Transverse colon (tissue), 4 donors: ENCODE measurements around the gene POLR3GL.

Experiments used
- POLR2A ChIP-seq: fragments of 450-650 bp; IDR thresholded peaks from one replicate; pipeline ENCODE4 v1.6.1; 2016; ENCODE audit warnings: antibody characterized with exemption, mild to moderate bottlenecking, moderate library complexity
- POLR2AphosphoS5 ChIP-seq, 3 donors: sonication (generic); formaldehyde crosslinking; IDR thresholded peaks; one replicate each; pipeline ENCODE4 v1.6.1; 2016; ENCODE audit warnings: antibody characterized with exemption in 3 of 3
- TF ChIP-seq, protein P1 (sequence below), 5 experiments: fragments of 200-600 bp in 3 of 5; fragments of 450-650 bp in 2 of 5; sonication (generic) in 3 of 5; IDR thresholded peaks; 1 replicate in 2 of 5; 2 replicates in 3 of 5; pipeline ENCODE4 v1.5.1; 2016 to 2017; ENCODE audit warnings: antibody characterized with exemption in 5 of 5, inconsistent platforms in 3 of 5, mild to moderate bottlenecking in 2 of 5, moderate library complexity in 1 of 5

DNA sequence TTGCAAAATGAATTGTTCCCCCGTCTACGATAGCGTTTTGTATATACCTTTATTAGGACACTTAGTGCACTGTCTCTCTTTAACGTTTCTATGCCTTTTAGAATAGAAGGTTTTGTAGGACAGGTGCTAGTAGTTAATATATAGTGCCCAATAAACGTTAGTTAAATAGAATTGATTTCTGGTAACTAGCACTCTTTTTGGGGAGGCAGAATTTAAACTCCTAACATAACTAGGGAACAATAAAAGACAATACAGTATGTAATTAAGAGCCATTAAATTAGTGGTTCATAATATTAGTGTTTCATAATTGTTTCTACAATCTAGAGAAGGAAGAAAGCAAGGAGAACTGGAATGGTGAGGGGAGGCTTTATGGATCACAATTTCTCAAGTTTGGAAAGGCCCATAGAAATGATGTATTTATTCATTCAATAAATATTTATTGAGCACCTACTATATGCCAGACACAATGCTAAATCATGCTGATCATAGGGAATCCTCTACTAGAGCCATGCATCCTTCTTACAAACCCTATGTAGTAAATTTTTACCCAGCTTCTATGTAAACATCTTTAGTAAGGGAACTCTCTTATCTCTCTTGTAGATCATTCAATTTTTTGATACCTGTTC, 742 bp downstream of the POLR3GL start:
- TF ChIP-seq, protein P1, sequence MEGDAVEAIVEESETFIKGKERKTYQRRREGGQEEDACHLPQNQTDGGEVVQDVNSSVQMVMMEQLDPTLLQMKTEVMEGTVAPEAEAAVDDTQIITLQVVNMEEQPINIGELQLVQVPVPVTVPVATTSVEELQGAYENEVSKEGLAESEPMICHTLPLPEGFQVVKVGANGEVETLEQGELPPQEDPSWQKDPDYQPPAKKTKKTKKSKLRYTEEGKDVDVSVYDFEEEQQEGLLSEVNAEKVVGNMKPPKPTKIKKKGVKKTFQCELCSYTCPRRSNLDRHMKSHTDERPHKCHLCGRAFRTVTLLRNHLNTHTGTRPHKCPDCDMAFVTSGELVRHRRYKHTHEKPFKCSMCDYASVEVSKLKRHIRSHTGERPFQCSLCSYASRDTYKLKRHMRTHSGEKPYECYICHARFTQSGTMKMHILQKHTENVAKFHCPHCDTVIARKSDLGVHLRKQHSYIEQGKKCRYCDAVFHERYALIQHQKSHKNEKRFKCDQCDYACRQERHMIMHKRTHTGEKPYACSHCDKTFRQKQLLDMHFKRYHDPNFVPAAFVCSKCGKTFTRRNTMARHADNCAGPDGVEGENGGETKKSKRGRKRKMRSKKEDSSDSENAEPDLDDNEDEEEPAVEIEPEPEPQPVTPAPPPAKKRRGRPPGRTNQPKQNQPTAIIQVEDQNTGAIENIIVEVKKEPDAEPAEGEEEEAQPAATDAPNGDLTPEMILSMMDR (IDR thresholded peaks at IDR 0.05) = no peak
- TF ChIP-seq POLR2A (no peak), POLR2AphosphoS5 (IDR thresholded peaks at IDR 0.05) (no peak)
